ENCODE results near the gene SPRY4. TPM values are rescaled to one million over a fixed set of nuclear protein-coding genes. Genes with fewer than 3 reads are reported as not detected.

SPRY4 gene
- 7.6 to 9.5 TPM (median 8.4 TPM) in 5 replicates for total RNA-seq (2022; extraction: Qiagen RNA extraction)

GRCh38 chr5:142324871-142325724, at the start of gene SPRY4:
Gene SPRY4, minus strand, starts transcription at chr5:142325021. Its CDS starts 9,913 bp downstream, at chr5:142315108.

Other genes starting within 250 kb of the SPRY4 start
- 44.4 to 53.3 TPM (median 48.8 TPM) in 5 replicates for gene NDFIP1, start 216.2 kb downstream of the SPRY4 start, total RNA-seq (2022; extraction: Qiagen RNA extraction)

Measured in A549 treated with Mapracorat at 1 μM for 4 hours (cell line).